Measurements from ENCODE around the gene JMJD8.

GRCh38 chr16:640614-641013, 43.5 kb downstream of the JMJD8 start:
- no peak for TF ChIP-seq CTCF (IDR thresholded peaks at IDR 0.05)
- TF ChIP-seq POLR2AphosphoS5 (IDR thresholded peaks at IDR 0.05), result no peak

Data from transverse colon (tissue), 4 donors.